Peyer's patch (tissue), 4 donors: ENCODE measurements around the gene NRG4. TPM values are rescaled to one million over a fixed set of nuclear protein-coding genes. Genes with fewer than 3 reads are reported as not detected.
A peak's percentile ranks its signal among the peaks of the same experiment; 100 is the strongest.
"Not testable (repeated sequence)": the region's sequence is repeated elsewhere in the genome, so short reads cannot be mapped to it uniquely, and the experiment has no call there.

Source experiments
- DNase-seq, 3 donors: peaks; one replicate each; pipeline ENCODE4 v3.0.0-alpha.2; 2017 to 2019
- H3K27ac ChIP-seq, 4 donors: fragments of 200-600 bp; sonication (generic); one replicate each; pipeline ENCODE4 v1.5.1; 2016 to 2019
- H3K27me3 ChIP-seq, 2 donors: fragments of 200-600 bp; sonication (generic); one replicate each; pipeline ENCODE4 v1.5.1; 2019
- H3K36me3 ChIP-seq, 3 donors: fragments of 200-600 bp; sonication (generic); one replicate each; pipeline ENCODE4 v1.5.1; 2016 to 2019
- H3K4me1 ChIP-seq, 4 donors: fragments of 200-600 bp; sonication (generic); one replicate each; pipeline ENCODE4 v1.5.1; 2016 to 2019
- H3K4me3 ChIP-seq, 4 donors: fragments of 200-600 bp; sonication (generic); 1 replicate in 3 of 4; 2 replicates in 1 of 4; pipeline ENCODE4 v1.5.1; 2016 to 2019; ENCODE audit warnings: mild to moderate bottlenecking in 1 of 4
- H3K9me3 ChIP-seq, 4 donors: fragments of 200-600 bp; sonication (generic); one replicate each; pipeline ENCODE4 v1.5.1; 2016 to 2019; ENCODE audit warnings: mild to moderate bottlenecking in 1 of 4
- CTCF ChIP-seq, 6 experiments: fragments of 450-650 bp in 4 of 6; fragments of 200-600 bp in 2 of 6; sonication (generic) in 1 of 6; IDR thresholded peaks; one replicate each; pipeline ENCODE4 v1.5.1; 2017 to 2019; ENCODE audit warnings: antibody characterized with exemption in 6 of 6, mild to moderate bottlenecking in 3 of 6, moderate library complexity in 1 of 6
- POLR2A ChIP-seq, 2 donors: fragments of 450-650 bp; IDR thresholded peaks; one replicate each; pipeline ENCODE4 v1.5.1; 2017; ENCODE audit warnings: antibody characterized with exemption in 2 of 2, mild to moderate bottlenecking in 2 of 2, moderate library complexity in 2 of 2
- total RNA-seq, 4 donors: library from RNA; depleted of rRNA; stranded (reverse); fragments of >200 nt; gene quantifications; one replicate each; pipeline ENCODE4 v1.1.0, GENCODE V29; 2016

Gene NRG4
- total RNA-seq, 4 donors from 2014 or later, result not detected

DNA sequence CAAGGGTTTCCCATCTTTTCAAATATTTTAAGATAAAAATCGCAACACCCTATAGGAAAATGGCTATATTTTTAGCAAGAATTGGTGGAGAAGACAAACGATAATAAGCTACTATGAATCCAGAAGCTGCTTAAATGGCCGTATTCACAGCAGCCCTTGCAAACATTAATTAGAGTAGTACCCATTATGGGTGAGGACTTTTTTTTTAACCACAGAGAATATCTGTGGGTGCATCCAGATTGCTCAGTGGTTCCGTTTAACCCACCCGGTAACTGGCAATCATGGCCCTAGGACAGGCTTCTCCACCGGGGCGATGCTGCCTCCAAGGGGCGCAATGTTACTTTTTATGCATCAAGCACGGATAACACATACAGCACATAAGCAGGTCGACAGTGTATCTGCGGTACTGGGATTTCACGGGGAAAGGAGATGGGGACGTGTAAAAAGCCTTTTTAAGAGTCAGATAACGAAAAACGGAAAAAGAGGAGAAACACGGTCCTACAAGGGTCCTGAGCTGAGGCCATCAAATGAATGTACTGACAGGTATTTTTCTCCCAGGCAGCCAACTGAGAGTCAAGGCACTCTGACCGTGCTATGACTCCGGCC lies 46.6 kb upstream of the NRG4 start:
- peak overlapping the region; percentile 39 to 71 (median 62) for H3K4me3 ChIP-seq
- H3K36me3 ChIP-seq, result no peaks in the 10 kb centered on the region
- peaks cover 0 to 9% (median 3%) of the 10 kb centered on the region in 4 donors for H3K4me1 ChIP-seq
- no peaks in the 10 kb centered on the region for H3K9me3 ChIP-seq
- DNase-seq, result no peak
- no peaks in the 10 kb centered on the region for H3K27me3 ChIP-seq
- TF ChIP-seq CTCF (IDR thresholded peaks at IDR 0.05) (peak in 1 of 6 experiments; percentile 2), POLR2A (IDR thresholded peaks at IDR 0.05) (no peak)
- no peak overlapping the region for H3K27ac ChIP-seq

DNA sequence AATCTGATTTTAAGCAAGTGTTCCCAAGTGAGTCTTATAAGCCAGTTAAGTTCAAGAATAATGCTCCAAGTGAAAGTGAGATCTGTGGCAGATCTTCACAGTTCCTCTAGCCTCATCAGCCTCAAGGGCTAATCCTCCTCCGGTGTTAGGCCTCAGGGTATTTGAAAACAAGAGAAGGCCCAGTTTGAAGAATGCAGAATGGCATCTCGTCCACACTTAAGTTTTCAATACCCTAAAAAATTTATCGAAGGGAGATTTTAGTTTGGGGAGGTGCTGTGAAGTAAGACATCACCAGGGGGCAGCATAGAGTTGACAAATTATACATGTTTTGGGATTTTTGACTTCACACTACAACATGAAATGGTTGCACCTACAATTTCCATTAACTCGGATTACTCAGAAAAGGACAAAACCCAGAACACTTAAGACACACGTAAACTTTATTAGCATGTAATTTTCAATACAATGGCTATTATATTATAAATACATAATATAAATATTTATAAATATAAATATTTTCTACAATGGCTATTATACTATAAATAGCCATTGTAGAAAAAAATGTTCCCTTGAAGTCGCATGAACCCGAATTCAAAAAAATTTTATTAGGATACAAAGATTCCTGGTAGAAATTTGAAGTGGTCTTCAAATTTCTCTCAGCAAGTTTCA lies 45.2 kb upstream of the NRG4 start:
- peak in 2 of 3 donors; percentile 26 to 55 for DNase-seq
- Histone ChIP-seq H3K36me3 (no peaks in the 10 kb centered on the region), H3K27ac (no peak overlapping the region), H3K9me3 (no peaks in the 10 kb centered on the region), H3K4me1 (peaks cover 0 to 9% (median 3%) of the 10 kb centered on the region in 4 donors), H3K27me3 (no peaks in the 10 kb centered on the region), H3K4me3 (no peak overlapping the region)
- TF ChIP-seq CTCF (IDR thresholded peaks at IDR 0.05) (peak; percentile 41 to 67 (median 62)), POLR2A (IDR thresholded peaks at IDR 0.05) (no peak)

GRCh38 chr15:76056931-76057330 lies 44.7 kb upstream of the NRG4 start:
- no peak overlapping the region for H3K4me3 ChIP-seq
- no peak for DNase-seq
- H3K36me3 ChIP-seq, result no peaks in the 10 kb centered on the region
- no peak overlapping the region for H3K27ac ChIP-seq
- H3K4me1 ChIP-seq, result peaks cover 0 to 9% (median 3%) of the 10 kb centered on the region in 4 donors
- no peaks in the 10 kb centered on the region for H3K27me3 ChIP-seq
- TF ChIP-seq CTCF (IDR thresholded peaks at IDR 0.05) (no peak), POLR2A (IDR thresholded peaks at IDR 0.05) (no peak)
- no peaks in the 10 kb centered on the region for H3K9me3 ChIP-seq

GRCh38 chr15:76054201-76054600 lies 42.0 kb upstream of the NRG4 start:
- not testable (repeated sequence) for H3K36me3 ChIP-seq, H3K4me3 ChIP-seq, H3K27me3 ChIP-seq, H3K4me1 ChIP-seq, H3K27ac ChIP-seq, DNase-seq, H3K9me3 ChIP-seq

GRCh38 chr15:76038512-76038911 lies 26.3 kb upstream of the NRG4 start:
- Histone ChIP-seq H3K9me3 (no peaks in the 10 kb centered on the region), H3K4me3 (no peak overlapping the region), H3K27ac (no peak overlapping the region), H3K27me3 (no peaks in the 10 kb centered on the region), H3K36me3 (no peaks in the 10 kb centered on the region), H3K4me1 (no peaks in the 10 kb centered on the region)
- DNase-seq, result no peak
- TF ChIP-seq CTCF (IDR thresholded peaks at IDR 0.05), result no peak

DNA sequence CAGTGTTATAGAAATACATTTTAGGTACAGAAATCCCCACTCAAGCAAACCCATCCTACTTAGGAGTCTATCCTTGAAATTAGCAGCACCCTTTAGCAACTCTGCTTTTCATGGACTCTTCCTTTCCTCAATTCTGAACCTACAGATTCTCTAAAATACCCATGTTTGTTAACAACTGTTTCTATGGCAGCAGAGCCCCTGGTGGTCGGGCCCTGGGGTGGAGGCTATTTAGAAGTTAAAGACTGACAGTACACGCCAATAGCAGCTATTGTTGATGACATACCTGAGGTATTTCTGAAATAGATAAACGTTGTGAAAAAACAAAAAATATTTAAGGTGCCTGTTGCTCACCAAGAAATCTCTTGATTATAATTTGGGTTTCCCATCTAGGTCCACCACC lies 23.4 kb upstream of the NRG4 start:
- no peak for TF ChIP-seq POLR2A (IDR thresholded peaks at IDR 0.05)
- TF ChIP-seq CTCF (IDR thresholded peaks at IDR 0.05), result no peak
- Histone ChIP-seq H3K36me3 (no peaks in the 10 kb centered on the region), H3K4me1 (no peaks in the 10 kb centered on the region), H3K4me3 (no peak overlapping the region), H3K27me3 (no peaks in the 10 kb centered on the region), H3K27ac (no peak overlapping the region), H3K9me3 (no peaks in the 10 kb centered on the region)
- no peak for DNase-seq
